SK-N-SH treated with all-trans-retinoic acid at 6 μM for 48 hours (cell line): ENCODE results near the gene KATNIP.

Experiments used
- ATAC-seq: fragments of 200-7000 bp; cut with Tn5 transposase; 3 replicates; pipeline ENCODE4 v1.9.1; 2020; ENCODE audit warnings: mild to moderate bottlenecking, moderate library complexity
- ARNTL ChIP-seq: fragments of 450-650 bp; formaldehyde crosslinking; IDR thresholded peaks from 2 replicates; pipeline ENCODE4 v1.5.0; 2020; ENCODE audit warnings: low read depth, mild to moderate bottlenecking, moderate library complexity, borderline replicate concordance
- BACH2 ChIP-seq: fragments of 250-450 bp; sonication (Bioruptor Pico); IDR thresholded peaks from 2 replicates; pipeline ENCODE4 v1.9.0; 2021; ENCODE audit warnings: mild to moderate bottlenecking, borderline replicate concordance
- CSRNP3 ChIP-seq: fragments of 250-450 bp; sonication (Bioruptor Pico); IDR thresholded peaks from 2 replicates; pipeline ENCODE4 v1.5.1; 2021; ENCODE audit warnings: mild to moderate bottlenecking, moderate library complexity
- ESRRG ChIP-seq: fragments of 250-450 bp; sonication (Bioruptor Pico); IDR thresholded peaks from 2 replicates; pipeline ENCODE4 v1.6.1; 2021; ENCODE audit warnings: mild to moderate bottlenecking
- GLIS3 ChIP-seq: fragments of 250-450 bp; sonication (Bioruptor Pico); IDR thresholded peaks from 2 replicates; pipeline ENCODE4 v1.5.0; 2020; ENCODE audit warnings: mild to moderate bottlenecking, moderate library complexity
- ISL1 ChIP-seq: fragments of 250-450 bp; sonication (Bioruptor Pico); IDR thresholded peaks from 2 replicates; pipeline ENCODE4 v2.1.2; 2022; ENCODE audit warnings: mild to moderate bottlenecking, moderate library complexity
- OSR1 ChIP-seq: fragments of 250-450 bp; sonication (Bioruptor Pico); IDR thresholded peaks from 2 replicates; pipeline ENCODE4 v1.8.0; 2022; ENCODE audit warnings: moderate library complexity, mild to moderate bottlenecking, inconsistent platforms
- PPARA ChIP-seq: fragments of 250-450 bp; sonication (Bioruptor Pico); IDR thresholded peaks from 2 replicates; pipeline ENCODE4 v1.5.0; 2020; ENCODE audit warnings: mild to moderate bottlenecking, borderline replicate concordance
- RARB ChIP-seq: fragments of 250-450 bp; sonication (Bioruptor Pico); IDR thresholded peaks from 2 replicates; pipeline ENCODE4 v1.8.0; 2021; ENCODE audit warnings: mild to moderate bottlenecking, moderate library complexity
- SNAI2 ChIP-seq: fragments of 250-450 bp; sonication (Bioruptor Pico); IDR thresholded peaks from 2 replicates; pipeline ENCODE4 v1.5.0; 2020; ENCODE audit warnings: mild to moderate bottlenecking, moderate library complexity
- TCF4 ChIP-seq: fragments of 250-450 bp; sonication (Bioruptor Pico); IDR thresholded peaks from 2 replicates; pipeline ENCODE4 v1.8.0; 2021; ENCODE audit warnings: mild to moderate bottlenecking, moderate library complexity, borderline replicate concordance
- TOX ChIP-seq: fragments of 250-450 bp; sonication (Bioruptor Pico); IDR thresholded peaks from 2 replicates; pipeline ENCODE4 v1.8.0; 2021; ENCODE audit warnings: mild to moderate bottlenecking, moderate library complexity, borderline replicate concordance
- TSHZ2 ChIP-seq: fragments of 250-450 bp; sonication (Bioruptor Pico); IDR thresholded peaks from 2 replicates; pipeline ENCODE4 v1.5.0; 2020; ENCODE audit warnings: mild to moderate bottlenecking, moderate library complexity
- ZC3H10 ChIP-seq: fragments of 250-450 bp; sonication (Bioruptor Pico); IDR thresholded peaks from 2 replicates; pipeline ENCODE4 v1.5.1; 2021; ENCODE audit warnings: mild to moderate bottlenecking, moderate library complexity
- ZFP3 ChIP-seq: fragments of 250-450 bp; sonication (Bioruptor Pico); IDR thresholded peaks from 2 replicates; pipeline ENCODE4 v1.5.0; 2020; ENCODE audit warnings: mild to moderate bottlenecking, moderate library complexity
- ZFP30 ChIP-seq: fragments of 450-650 bp; formaldehyde crosslinking; IDR thresholded peaks from 2 replicates; pipeline ENCODE4 v1.5.0; 2022; ENCODE audit warnings: mild to moderate bottlenecking, moderate library complexity
- ZNF565 ChIP-seq: fragments of 450-650 bp; formaldehyde crosslinking; conservative IDR thresholded peaks from 2 replicates; pipeline ENCODE4 v1.5.0; 2020; ENCODE audit warnings: low read depth, mild to moderate bottlenecking, moderate library complexity
- ZNF70 ChIP-seq: fragments of 450-650 bp; formaldehyde crosslinking; IDR thresholded peaks from 2 replicates; pipeline ENCODE4 v1.5.0; 2020; ENCODE audit warnings: mild to moderate bottlenecking, moderate library complexity
- ZNF8 ChIP-seq: fragments of 450-650 bp; formaldehyde crosslinking; IDR thresholded peaks from 2 replicates; pipeline ENCODE4 v1.5.0; 2020; ENCODE audit warnings: mild to moderate bottlenecking, moderate library complexity
- TF ChIP-seq, protein P1 (sequence below): fragments of 250-450 bp; sonication (Bioruptor Pico); IDR thresholded peaks from 2 replicates; pipeline ENCODE4 v1.8.0; 2021; ENCODE audit warnings: low read depth, mild to moderate bottlenecking, moderate library complexity, borderline replicate concordance
- TF ChIP-seq, protein P2 (sequence below): fragments of 250-450 bp; sonication (Bioruptor Pico); IDR thresholded peaks from 2 replicates; pipeline ENCODE4 v1.8.0; 2020; ENCODE audit warnings: mild to moderate bottlenecking, moderate library complexity, borderline replicate concordance
- TF ChIP-seq, protein P3 (sequence below): fragments of 250-450 bp; sonication (Bioruptor Pico); IDR thresholded peaks from 2 replicates; pipeline ENCODE4 v1.5.1; 2020; ENCODE audit warnings: low read depth, mild to moderate bottlenecking, moderate library complexity

Gene KATNIP

DNA sequence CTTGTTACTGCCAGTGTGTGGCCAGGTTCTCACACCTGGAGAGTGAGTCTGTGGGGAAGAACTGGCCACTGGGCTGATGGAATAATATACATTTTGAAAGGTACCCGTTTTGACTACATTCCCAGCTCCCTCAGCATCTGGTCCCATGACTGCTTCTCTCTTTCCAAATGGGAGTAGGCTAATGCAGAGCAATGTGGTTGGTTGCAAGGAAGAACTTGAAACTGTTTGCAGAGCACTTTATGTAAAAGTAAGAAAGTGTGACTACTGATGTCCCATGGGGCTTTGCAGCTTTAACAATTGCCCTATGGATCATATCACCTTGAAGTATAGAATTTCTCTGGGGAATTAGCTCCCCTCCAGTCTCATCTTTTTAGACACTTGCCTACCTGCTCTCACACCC lies 9.0 kb downstream of the KATNIP start:
- no peak for TF ChIP-seq ESRRG (CRISPR knock-in tag)
- no peak for ATAC-seq

GRCh38 chr16:27561216-27561615 lies 11.3 kb downstream of the KATNIP start:
- TF ChIP-seq SNAI2 (CRISPR knock-in tag) = no peak
- TF ChIP-seq GLIS3 (CRISPR knock-in tag) = no peak
- TF ChIP-seq TSHZ2 (CRISPR knock-in tag) = no peak
- TF ChIP-seq ZFP3 (CRISPR knock-in tag) = no peak
- TF ChIP-seq TOX (CRISPR knock-in tag) = no peak
- no peak for TF ChIP-seq ZNF8 (CRISPR knock-in tag)
- TF ChIP-seq ARNTL (CRISPR knock-in tag) = no peak
- TF ChIP-seq OSR1 (CRISPR knock-in tag) = no peak
- no peak for TF ChIP-seq ESRRG (CRISPR knock-in tag)
- no peak for TF ChIP-seq BACH2
- no peak for TF ChIP-seq RARB
- TF ChIP-seq TCF4 (CRISPR knock-in tag) = no peak
- no peak for TF ChIP-seq CSRNP3
- no peak for TF ChIP-seq ZC3H10 (CRISPR knock-in tag)
- TF ChIP-seq, protein P1, sequence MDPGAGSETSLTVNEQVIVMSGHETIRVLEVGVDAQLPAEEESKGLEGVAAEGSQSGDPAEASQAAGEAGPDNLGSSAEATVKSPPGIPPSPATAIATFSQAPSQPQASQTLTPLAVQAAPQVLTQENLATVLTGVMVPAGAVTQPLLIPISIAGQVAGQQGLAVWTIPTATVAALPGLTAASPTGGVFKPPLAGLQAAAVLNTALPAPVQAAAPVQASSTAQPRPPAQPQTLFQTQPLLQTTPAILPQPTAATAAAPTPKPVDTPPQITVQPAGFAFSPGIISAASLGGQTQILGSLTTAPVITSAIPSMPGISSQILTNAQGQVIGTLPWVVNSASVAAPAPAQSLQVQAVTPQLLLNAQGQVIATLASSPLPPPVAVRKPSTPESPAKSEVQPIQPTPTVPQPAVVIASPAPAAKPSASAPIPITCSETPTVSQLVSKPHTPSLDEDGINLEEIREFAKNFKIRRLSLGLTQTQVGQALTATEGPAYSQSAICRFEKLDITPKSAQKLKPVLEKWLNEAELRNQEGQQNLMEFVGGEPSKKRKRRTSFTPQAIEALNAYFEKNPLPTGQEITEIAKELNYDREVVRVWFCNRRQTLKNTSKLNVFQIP (CRISPR knock-in tag) = no peak
- ATAC-seq = no peak

- ATAC-seq = no peak
- TF ChIP-seq PPARA (CRISPR knock-in tag) (no peak), ISL1 (no peak), ZNF70 (CRISPR knock-in tag) (no peak), SNAI2 (CRISPR knock-in tag) (no peak), ESRRG (CRISPR knock-in tag) (no peak), ZNF565 (CRISPR knock-in tag) (no peak), GLIS3 (CRISPR knock-in tag) (no peak), ZC3H10 (CRISPR knock-in tag) (no peak), TSHZ2 (CRISPR knock-in tag) (no peak), ZFP30 (CRISPR knock-in tag) (no peak), RARB (no peak), ZFP3 (CRISPR knock-in tag) (no peak), BACH2 (no peak)
- TF ChIP-seq, protein P2, sequence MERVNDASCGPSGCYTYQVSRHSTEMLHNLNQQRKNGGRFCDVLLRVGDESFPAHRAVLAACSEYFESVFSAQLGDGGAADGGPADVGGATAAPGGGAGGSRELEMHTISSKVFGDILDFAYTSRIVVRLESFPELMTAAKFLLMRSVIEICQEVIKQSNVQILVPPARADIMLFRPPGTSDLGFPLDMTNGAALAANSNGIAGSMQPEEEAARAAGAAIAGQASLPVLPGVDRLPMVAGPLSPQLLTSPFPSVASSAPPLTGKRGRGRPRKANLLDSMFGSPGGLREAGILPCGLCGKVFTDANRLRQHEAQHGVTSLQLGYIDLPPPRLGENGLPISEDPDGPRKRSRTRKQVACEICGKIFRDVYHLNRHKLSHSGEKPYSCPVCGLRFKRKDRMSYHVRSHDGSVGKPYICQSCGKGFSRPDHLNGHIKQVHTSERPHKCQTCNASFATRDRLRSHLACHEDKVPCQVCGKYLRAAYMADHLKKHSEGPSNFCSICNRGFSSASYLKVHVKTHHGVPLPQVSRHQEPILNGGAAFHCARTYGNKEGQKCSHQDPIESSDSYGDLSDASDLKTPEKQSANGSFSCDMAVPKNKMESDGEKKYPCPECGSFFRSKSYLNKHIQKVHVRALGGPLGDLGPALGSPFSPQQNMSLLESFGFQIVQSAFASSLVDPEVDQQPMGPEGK (CRISPR knock-in tag) = no peak
- TF ChIP-seq, protein P3, sequence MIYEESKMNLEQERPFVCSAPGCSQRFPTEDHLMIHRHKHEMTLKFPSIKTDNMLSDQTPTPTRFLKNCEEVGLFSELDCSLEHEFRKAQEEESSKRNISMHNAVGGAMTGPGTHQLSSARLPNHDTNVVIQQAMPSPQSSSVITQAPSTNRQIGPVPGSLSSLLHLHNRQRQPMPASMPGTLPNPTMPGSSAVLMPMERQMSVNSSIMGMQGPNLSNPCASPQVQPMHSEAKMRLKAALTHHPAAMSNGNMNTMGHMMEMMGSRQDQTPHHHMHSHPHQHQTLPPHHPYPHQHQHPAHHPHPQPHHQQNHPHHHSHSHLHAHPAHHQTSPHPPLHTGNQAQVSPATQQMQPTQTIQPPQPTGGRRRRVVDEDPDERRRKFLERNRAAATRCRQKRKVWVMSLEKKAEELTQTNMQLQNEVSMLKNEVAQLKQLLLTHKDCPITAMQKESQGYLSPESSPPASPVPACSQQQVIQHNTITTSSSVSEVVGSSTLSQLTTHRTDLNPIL (CRISPR knock-in tag) = no peak
- TF ChIP-seq, protein P1 (CRISPR knock-in tag) = no peak
Measured at GRCh38 chr16:27564224-27564623, 14.3 kb downstream of the KATNIP start.
